ENCODE data around the gene FLVCR1. TPM values are rescaled to one million over a fixed set of nuclear protein-coding genes. Genes with fewer than 3 reads are reported as not detected.

Gene FLVCR1
- total and polyA plus RNA-seq, 2 donors (not counting 3 experiments of a cell fraction or from before 2014, with no cell fraction given) = 3.2 to 11.9 TPM

- H3K9me1 ChIP-seq (replicated peaks; ENCODE audit: control insufficient read depth, extremely low read depth, insufficient read depth, low read length) = no peaks in the 10 kb centered on the region
- H3K4me3 ChIP-seq (replicated peaks in 1 of 3; ENCODE audit: insufficient read depth in 1 of 3, low read depth in 1 of 3, low read length in 3 of 3) = no peak overlapping the region
- no peak overlapping the region for H3K4me2 ChIP-seq (ENCODE audit: insufficient read depth, low read length)
- no peaks in the 10 kb centered on the region for H4K20me1 ChIP-seq (replicated peaks; ENCODE audit: control insufficient read depth, extremely low read depth, insufficient read depth, low read length)
- peaks cover 0 to 10% of the 10 kb centered on the region in 2 experiments for H3K27me3 ChIP-seq (ENCODE audit: control insufficient read depth in 2 of 2, insufficient read depth in 2 of 2, low read length in 2 of 2)
- no peak overlapping the region for H3K9ac ChIP-seq (replicated peaks; ENCODE audit: extremely low read depth, insufficient read depth, low read length)
- no peaks in the 10 kb centered on the region for H3K36me3 ChIP-seq (ENCODE audit: control insufficient read depth in 2 of 2, extremely low read depth in 1 of 2, insufficient read depth in 2 of 2, low read length in 2 of 2)
- intact Hi-C loops (cut with micrococcal nuclease) (no loop called here), dilution Hi-C loops (cut with MboI; ENCODE audit: extremely low pct_ligation_motif_present, low sequenced_read_pairs) (no loop called here)
- POLR2A ChIA-PET = no interaction called here
- DNase-seq (ENCODE audit: low read depth, low spot score) (no peak), FAIRE-seq (no peak)
- no peak overlapping the region for H3K27ac ChIP-seq (ENCODE audit: insufficient read depth, low read depth, low read length)
- no peak overlapping the region for H2AFZ ChIP-seq (ENCODE audit: low read depth, low read length)
- no TSS peak for BruUV-seq (replicated peaks)
- no peaks in the 10 kb centered on the region for H3K9me3 ChIP-seq (replicated peaks; ENCODE audit: control insufficient read depth, insufficient read depth, low read length)
- CTCF ChIA-PET = no interaction called here
- no peaks in the 10 kb centered on the region for H3K79me2 ChIP-seq (ENCODE audit: control insufficient read depth, insufficient read depth, low read length)
- TF ChIP-seq CTCF (IDR thresholded peaks at IDR 0.05; ENCODE audit: extremely low read depth in 1 of 2, insufficient read depth in 1 of 2, low read depth in 1 of 2, low read length in 2 of 2) (peak; percentile 7 to 31), MAX (IDR thresholded peaks at IDR 0.05; ENCODE audit: insufficient read depth, insufficient read length) (no peak), GATA2 (IDR thresholded peaks at IDR 0.05; ENCODE audit: insufficient read depth, insufficient read length, low read depth, low read length) (no peak)
- H3K4me1 ChIP-seq (ENCODE audit: control insufficient read depth, extremely low read depth, insufficient read depth, low read length) = no peaks in the 10 kb centered on the region
Observed at GRCh38 chr1:212920896-212921295, 62.8 kb downstream of the FLVCR1 start.

GRCh38 chr1:212922016-212922415 is 63.9 kb downstream of the FLVCR1 start:
- no peaks in the 10 kb centered on the region for H3K4me1 ChIP-seq (ENCODE audit: control insufficient read depth, extremely low read depth, insufficient read depth, low read length)
- POLR2A ChIA-PET = interaction anchor here (0.6 kb wide), 1 partner anchor 199 kb away, joined by 6 read pairs; no protein-coding TSS in a partner anchor

More at GRCh38 chr1:212922016-212922415, 63.9 kb downstream of the FLVCR1 start:
- FAIRE-seq (no peak), DNase-seq (ENCODE audit: low read depth, low spot score) (no peak)
- Histone ChIP-seq H3K27me3 (ENCODE audit: control insufficient read depth in 2 of 2, insufficient read depth in 2 of 2, low read length in 2 of 2) (peaks cover 0 to 8% of the 10 kb centered on the region in 2 experiments), H3K9me3 (replicated peaks; ENCODE audit: control insufficient read depth, insufficient read depth, low read length) (no peaks in the 10 kb centered on the region), H3K9ac (replicated peaks; ENCODE audit: extremely low read depth, insufficient read depth, low read length) (no peak overlapping the region), H3K27ac (ENCODE audit: insufficient read depth, low read depth, low read length) (no peak overlapping the region), H2AFZ (ENCODE audit: low read depth, low read length) (no peak overlapping the region), H3K36me3 (ENCODE audit: control insufficient read depth in 2 of 2, extremely low read depth in 1 of 2, insufficient read depth in 2 of 2, low read length in 2 of 2) (no peaks in the 10 kb centered on the region), H3K4me2 (ENCODE audit: insufficient read depth, low read length) (no peak overlapping the region), H4K20me1 (replicated peaks; ENCODE audit: control insufficient read depth, extremely low read depth, insufficient read depth, low read length) (no peaks in the 10 kb centered on the region), H3K79me2 (ENCODE audit: control insufficient read depth, insufficient read depth, low read length) (no peaks in the 10 kb centered on the region), H3K4me3 (replicated peaks in 1 of 3; ENCODE audit: insufficient read depth in 1 of 3, low read depth in 1 of 3, low read length in 3 of 3) (no peak overlapping the region), H3K9me1 (replicated peaks; ENCODE audit: control insufficient read depth, extremely low read depth, insufficient read depth, low read length) (no peaks in the 10 kb centered on the region)
- CTCF ChIA-PET = interaction anchor here (1.2 kb wide), 1 partner anchor 29 kb away, joined by 3 read pairs; the partner anchor contains the start of gene VASH2
- intact Hi-C loops (cut with micrococcal nuclease) = no loop called here
- dilution Hi-C loops (cut with MboI; ENCODE audit: extremely low pct_ligation_motif_present, low sequenced_read_pairs) = no loop called here
- TF ChIP-seq JUN (IDR thresholded peaks at IDR 0.05; ENCODE audit: borderline replicate concordance, insufficient read depth, insufficient read length, low read depth) (no peak), MAX (IDR thresholded peaks at IDR 0.05; ENCODE audit: insufficient read depth, insufficient read length) (no peak), EZH2 (IDR thresholded peaks at IDR 0.05; ENCODE audit: borderline replicate concordance, low read depth, low read length, severe bottlenecking) (no peak), GATA2 (IDR thresholded peaks at IDR 0.05; ENCODE audit: insufficient read depth, insufficient read length, low read depth, low read length) (no peak)
- no TSS peak for BruUV-seq (replicated peaks)
